ENCODE data around the gene VPS37B.

DNA sequence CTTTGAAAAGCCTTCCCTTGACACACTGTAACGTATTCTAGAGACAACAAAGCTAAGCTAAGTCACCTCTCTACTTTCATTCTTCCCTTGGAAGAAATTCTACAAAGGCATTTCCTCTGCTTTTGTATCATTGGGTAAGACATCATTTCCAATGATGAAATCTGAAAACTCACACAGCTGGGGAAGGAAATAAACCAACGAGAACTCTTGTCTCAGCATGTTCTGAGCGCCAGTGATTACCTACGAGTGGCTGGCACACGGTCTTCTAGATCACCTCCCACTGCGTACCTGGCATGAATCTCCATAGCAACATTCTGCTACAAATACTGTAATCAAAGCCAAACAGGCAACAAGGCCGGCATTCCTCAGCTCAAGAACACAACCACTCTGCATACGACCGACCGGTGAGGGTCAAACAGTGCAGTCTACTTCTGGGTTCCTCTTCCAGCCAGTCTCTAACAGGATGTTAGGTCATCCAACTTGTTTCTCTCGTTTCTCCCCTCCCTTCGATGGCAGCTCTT lies 7.6 kb downstream of the VPS37B start:
- TF ChIP-seq CTCF (IDR thresholded peaks at IDR 0.05; ENCODE audit: low read depth, low read length), result no peak
- TF ChIP-seq EZH2phosphoT487 (IDR thresholded peaks at IDR 0.05; ENCODE audit: low read depth), result no peak
